Lower lobe of right lung (tissue), 2 donors: ENCODE data around the gene CDC26. TPM values are rescaled to one million over a fixed set of nuclear protein-coding genes. Genes with fewer than 3 reads are reported as not detected.
"Not testable (repeated sequence)": the region's sequence is repeated elsewhere in the genome, so short reads cannot be mapped to it uniquely, and the experiment has no call there.

Source experiments
- ATAC-seq, 2 donors: fragments of 200-7000 bp; cut with Tn5 transposase; one replicate each; pipeline ENCODE4 v1.9.1; 2020 to 2022; ENCODE audit warnings: mild to moderate bottlenecking in 2 of 2, moderate library complexity in 2 of 2
- DNase-seq: peaks from one replicate; pipeline ENCODE4 v3.0.0-alpha.2; 2020
- H3K27ac ChIP-seq: fragments of 200-600 bp; one replicate; pipeline ENCODE4 v1.8.0; 2022
- H3K27me3 ChIP-seq: fragments of 200-600 bp; one replicate; pipeline ENCODE4 v1.8.0; 2022; ENCODE audit warnings: low read depth
- H3K36me3 ChIP-seq: fragments of 200-600 bp; one replicate; pipeline ENCODE4 v1.8.0; 2022; ENCODE audit warnings: mild to moderate bottlenecking
- H3K4me1 ChIP-seq: fragments of 200-600 bp; one replicate; pipeline ENCODE4 v1.8.0; 2022
- H3K4me3 ChIP-seq: fragments of 200-600 bp; one replicate; pipeline ENCODE4 v1.8.0; 2022; ENCODE audit warnings: mild to moderate bottlenecking
- H3K9me3 ChIP-seq: fragments of 200-600 bp; one replicate; pipeline ENCODE4 v1.8.0; 2022
- intact Hi-C: fragments of 100-400 bp; cut with DNase I; formaldehyde crosslinking; loops from one replicate; pipeline ENCODE4 v1.11.0; 2022
- total RNA-seq: library from RNA; stranded (reverse); fragmentation: NEBNext Ultra II Directional; extraction: Animal tissue kit (Norgen Biotek cat#: 25700); gene quantifications from one replicate; pipeline ENCODE4 v1.2.1, GENCODE V29; 2021
- TF ChIP-seq, protein P1 (sequence below): fragments of 200-600 bp; IDR thresholded peaks from one replicate; pipeline ENCODE4 v1.8.0; 2022; ENCODE audit warnings: antibody characterized with exemption, mild to moderate bottlenecking
- donor health status: DM: no; HTN: yes; CAD: no; lungs with severe emphysema.

The CDC26 gene
- total RNA-seq, 1 donor from 2014 or later = 29.1 TPM

DNA sequence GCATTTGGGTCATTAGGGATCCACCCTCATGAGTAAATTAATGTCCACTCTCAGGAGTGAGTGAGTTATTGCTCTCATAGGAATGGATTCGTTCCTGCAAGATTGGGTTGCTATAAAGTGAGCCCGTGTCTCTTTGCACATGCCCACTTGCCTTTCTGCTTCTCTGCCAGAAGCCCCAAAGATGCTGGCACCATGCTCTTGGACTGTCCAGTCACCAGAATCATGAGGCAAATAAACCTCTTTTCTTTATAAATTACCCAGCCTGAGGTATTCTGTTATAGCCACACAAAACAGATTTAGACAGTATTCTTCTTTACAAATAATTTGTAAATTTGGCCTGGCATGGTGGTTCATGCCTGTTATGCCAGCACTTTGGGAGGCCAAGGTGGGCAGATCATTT lies 24.6 kb downstream of the CDC26 start:
- Histone ChIP-seq H3K4me1 (peaks cover 3% of the 10 kb centered on the region), H3K4me3 (no peak overlapping the region), H3K9me3 (no peaks in the 10 kb centered on the region), H3K27ac (no peak overlapping the region), H3K27me3 (no peaks in the 10 kb centered on the region), H3K36me3 (no peaks in the 10 kb centered on the region)
- DNase-seq = no peak
- intact Hi-C loops = no loop called here
- ATAC-seq = no peak
- TF ChIP-seq, protein P1, sequence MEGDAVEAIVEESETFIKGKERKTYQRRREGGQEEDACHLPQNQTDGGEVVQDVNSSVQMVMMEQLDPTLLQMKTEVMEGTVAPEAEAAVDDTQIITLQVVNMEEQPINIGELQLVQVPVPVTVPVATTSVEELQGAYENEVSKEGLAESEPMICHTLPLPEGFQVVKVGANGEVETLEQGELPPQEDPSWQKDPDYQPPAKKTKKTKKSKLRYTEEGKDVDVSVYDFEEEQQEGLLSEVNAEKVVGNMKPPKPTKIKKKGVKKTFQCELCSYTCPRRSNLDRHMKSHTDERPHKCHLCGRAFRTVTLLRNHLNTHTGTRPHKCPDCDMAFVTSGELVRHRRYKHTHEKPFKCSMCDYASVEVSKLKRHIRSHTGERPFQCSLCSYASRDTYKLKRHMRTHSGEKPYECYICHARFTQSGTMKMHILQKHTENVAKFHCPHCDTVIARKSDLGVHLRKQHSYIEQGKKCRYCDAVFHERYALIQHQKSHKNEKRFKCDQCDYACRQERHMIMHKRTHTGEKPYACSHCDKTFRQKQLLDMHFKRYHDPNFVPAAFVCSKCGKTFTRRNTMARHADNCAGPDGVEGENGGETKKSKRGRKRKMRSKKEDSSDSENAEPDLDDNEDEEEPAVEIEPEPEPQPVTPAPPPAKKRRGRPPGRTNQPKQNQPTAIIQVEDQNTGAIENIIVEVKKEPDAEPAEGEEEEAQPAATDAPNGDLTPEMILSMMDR = no peak

DNA sequence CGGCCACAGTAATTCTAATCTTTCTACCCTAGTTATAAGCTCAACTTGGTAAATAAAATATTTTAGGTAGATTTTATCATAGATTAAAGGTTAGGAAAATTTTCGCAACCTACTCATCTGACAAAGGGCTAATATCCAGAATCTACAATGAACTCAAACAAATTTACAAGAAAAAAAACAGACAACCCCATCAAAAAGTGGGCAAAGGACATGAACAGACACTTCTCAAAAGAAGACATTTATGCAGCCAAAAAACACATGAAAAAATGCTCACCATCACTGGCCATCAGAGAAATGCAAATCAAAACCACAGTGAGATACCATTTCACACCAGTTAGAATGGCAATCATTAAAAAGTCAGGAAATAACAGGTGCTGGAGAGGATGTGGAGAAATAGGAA lies 25.7 kb downstream of the CDC26 start:
- DNase-seq, H3K27ac ChIP-seq, intact Hi-C loops: not testable (repeated sequence)

DNA sequence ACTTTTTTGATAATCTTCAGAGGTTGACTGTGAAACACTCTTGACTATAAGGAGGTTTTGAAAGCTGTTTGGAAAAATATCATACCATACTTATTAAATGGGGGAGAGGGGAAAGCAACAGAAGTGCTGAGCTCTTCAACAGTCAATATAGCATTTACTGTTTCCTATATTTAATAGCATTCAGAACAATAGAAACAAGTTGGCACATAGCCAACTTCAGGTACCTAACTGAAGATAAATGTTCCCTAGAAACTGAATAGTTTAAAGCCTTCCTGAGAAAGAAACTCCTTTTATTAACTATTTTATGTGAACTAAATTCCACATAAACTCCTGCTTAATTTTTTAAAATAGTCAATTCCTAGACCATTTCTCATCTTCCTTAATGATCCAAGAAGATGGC lies 27.7 kb downstream of the CDC26 start:
- no peak overlapping the region for H3K27ac ChIP-seq
- TF ChIP-seq, protein P1 = no peak
- H3K4me1 ChIP-seq = peaks cover 6% of the 10 kb centered on the region
- no peaks in the 10 kb centered on the region for H3K27me3 ChIP-seq
- no peaks in the 10 kb centered on the region for H3K9me3 ChIP-seq
- H3K36me3 ChIP-seq = no peaks in the 10 kb centered on the region
- no peak for ATAC-seq
- no peak for DNase-seq
- no peak overlapping the region for H3K4me3 ChIP-seq
- intact Hi-C loops = no loop called here

More for the DNA sequence above, 25.7 kb downstream of the CDC26 start:
- ATAC-seq, H3K4me3 ChIP-seq, H3K27me3 ChIP-seq, H3K36me3 ChIP-seq, H3K9me3 ChIP-seq, H3K4me1 ChIP-seq: not testable (repeated sequence)

DNA sequence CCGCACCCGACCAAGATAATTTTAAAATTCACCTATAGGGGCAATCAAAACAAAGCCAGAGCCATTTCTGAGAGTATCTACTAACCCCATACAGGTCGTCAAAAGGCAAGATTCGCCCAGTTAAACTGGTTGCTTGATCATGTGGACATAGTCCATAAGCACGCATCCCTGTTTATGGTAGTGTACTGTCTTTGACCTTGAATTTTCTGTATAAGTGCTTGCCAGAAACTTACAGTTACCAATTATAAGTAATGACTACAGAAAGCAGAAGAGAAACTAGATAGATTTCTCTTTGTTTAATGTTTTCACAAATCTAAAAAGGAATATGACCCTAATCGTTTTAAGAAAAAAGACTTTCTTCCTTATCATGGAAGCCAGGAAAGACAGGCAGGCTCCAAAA lies 28.4 kb downstream of the CDC26 start:
- intact Hi-C loops = no loop called here
- DNase-seq (no peak), ATAC-seq (no peak)
- H3K9me3 ChIP-seq = no peaks in the 10 kb centered on the region
- no peak overlapping the region for H3K4me3 ChIP-seq
- TF ChIP-seq, protein P1 = no peak
- no peaks in the 10 kb centered on the region for H3K27me3 ChIP-seq
- H3K36me3 ChIP-seq = no peaks in the 10 kb centered on the region
- H3K4me1 ChIP-seq = peaks cover 6% of the 10 kb centered on the region
- no peak overlapping the region for H3K27ac ChIP-seq

DNA sequence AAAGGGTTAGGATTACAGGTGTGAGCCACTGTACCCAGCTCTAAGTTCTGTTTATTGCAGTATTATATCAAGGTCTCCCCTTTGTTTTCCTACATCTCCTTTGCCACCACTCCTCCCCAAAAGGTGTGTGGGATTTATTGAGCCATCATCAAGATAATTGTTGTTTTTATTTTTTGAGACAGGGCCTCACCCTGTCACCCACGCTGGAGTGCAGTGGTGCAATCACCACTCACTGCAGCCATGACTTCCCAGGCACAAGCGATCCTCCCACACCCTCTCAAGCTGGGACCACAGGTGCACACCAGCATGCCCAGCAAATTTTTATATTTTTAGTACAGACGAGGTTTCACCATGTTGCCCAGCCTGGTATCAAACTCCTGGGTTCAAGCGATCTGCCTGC lies 29.5 kb downstream of the CDC26 start:
- no peak overlapping the region for H3K27ac ChIP-seq
- H3K4me3 ChIP-seq = no peak overlapping the region
- H3K9me3 ChIP-seq = no peaks in the 10 kb centered on the region
- H3K4me1 ChIP-seq = peaks cover 6% of the 10 kb centered on the region
- no peaks in the 10 kb centered on the region for H3K36me3 ChIP-seq
- DNase-seq (no peak), ATAC-seq (no peak)
- no peaks in the 10 kb centered on the region for H3K27me3 ChIP-seq
- intact Hi-C loops = no loop called here
- TF ChIP-seq, protein P1 = no peak

DNA sequence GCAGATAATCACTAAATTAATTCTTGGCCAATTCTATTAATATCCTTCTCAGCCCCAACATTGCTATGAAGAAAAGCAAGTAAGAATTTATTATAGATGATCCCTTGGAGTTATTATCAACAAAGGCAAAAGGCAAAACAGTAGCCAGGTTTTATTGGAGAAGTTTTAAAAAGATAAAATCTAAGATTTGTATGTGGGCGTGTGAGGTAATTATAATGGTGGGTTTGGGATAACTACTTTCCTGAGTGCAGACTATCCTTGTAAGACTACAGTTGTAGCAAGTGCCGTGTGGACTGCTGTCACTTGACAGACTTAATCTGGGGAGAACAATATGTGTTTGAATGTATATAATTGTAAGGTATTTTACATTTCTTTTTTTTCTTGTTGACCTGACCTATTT lies 30.8 kb downstream of the CDC26 start:
- intact Hi-C loops = no loop called here
- H3K27ac ChIP-seq = no peak overlapping the region
- H3K4me3 ChIP-seq = no peak overlapping the region
- no peaks in the 10 kb centered on the region for H3K9me3 ChIP-seq
- no peaks in the 10 kb centered on the region for H3K36me3 ChIP-seq
- no peak for ATAC-seq
- TF ChIP-seq, protein P1 = no peak
- DNase-seq = no peak
- no peaks in the 10 kb centered on the region for H3K27me3 ChIP-seq
- H3K4me1 ChIP-seq = peaks cover 9% of the 10 kb centered on the region
